HG03378 (cell line): ENCODE results near the gene APLP2.
"Not testable (repeated sequence)": the region's sequence is repeated elsewhere in the genome, so short reads cannot be mapped to it uniquely, and the experiment has no call there.

Experiments
- ATAC-seq: cut with Tn5 transposase; IDR thresholded peaks from one replicate; pipeline ENCODE4 v1.9.1; 2021; ENCODE audit warnings: mild to moderate bottlenecking, moderate library complexity; ENCODE audit not compliant: unreplicated experiment

The APLP2 gene

GRCh38 chr11:130069659-130070108 is at the start of gene APLP2:
TSS of gene APLP2 (plus strand) at chr11:130069894. CDS start at chr11:130069978, 84 bp downstream.
- peak; percentile 97 for ATAC-seq

GRCh38 chr11:130020323-130020722 is 49.4 kb upstream of the APLP2 start:
- no peak for ATAC-seq

GRCh38 chr11:130021606-130022005 is 48.1 kb upstream of the APLP2 start:
- not testable (repeated sequence) for ATAC-seq

- ATAC-seq, result peak; percentile 26
Observed at GRCh38 chr11:130022799-130023198, 46.9 kb upstream of the APLP2 start.

- peak; percentile 99 for ATAC-seq
Observed at GRCh38 chr11:130023204-130023603, 46.5 kb upstream of the APLP2 start.

GRCh38 chr11:130024361-130024760 is 45.3 kb upstream of the APLP2 start:
- no peak for ATAC-seq

- ATAC-seq, result no peak
Observed at GRCh38 chr11:130025371-130025770, 44.3 kb upstream of the APLP2 start.

GRCh38 chr11:130029137-130029536 is 40.6 kb upstream of the APLP2 start:
- ATAC-seq, result no peak

GRCh38 chr11:130031056-130031455 is 38.6 kb upstream of the APLP2 start:
- no peak for ATAC-seq

GRCh38 chr11:130031945-130032344 is 37.7 kb upstream of the APLP2 start:
- ATAC-seq, result no peak

GRCh38 chr11:130032931-130033330 is 36.8 kb upstream of the APLP2 start:
- no peak for ATAC-seq

GRCh38 chr11:130034236-130034635 is 35.5 kb upstream of the APLP2 start:
- no peak for ATAC-seq

- no peak for ATAC-seq
Observed at GRCh38 chr11:130037058-130037457, 32.6 kb upstream of the APLP2 start.

GRCh38 chr11:130037881-130038585 is 31.7 kb upstream of the APLP2 start:
- no peak for ATAC-seq

GRCh38 chr11:130040281-130040940 is 29.3 kb upstream of the APLP2 start:
- no peak for ATAC-seq

- ATAC-seq, result no peak
Observed at GRCh38 chr11:130042093-130042591, 27.6 kb upstream of the APLP2 start.

- no peak for ATAC-seq
Observed at GRCh38 chr11:130043575-130043974, 26.1 kb upstream of the APLP2 start.

- ATAC-seq, result no peak
Observed at GRCh38 chr11:130047141-130047540, 22.6 kb upstream of the APLP2 start.

- ATAC-seq, result no peak
Observed at GRCh38 chr11:130049328-130049771, 20.3 kb upstream of the APLP2 start.

GRCh38 chr11:130050257-130050656 is 19.4 kb upstream of the APLP2 start:
- no peak for ATAC-seq

GRCh38 chr11:130051082-130051481 is 18.6 kb upstream of the APLP2 start:
- ATAC-seq, result no peak

- ATAC-seq, result no peak
Observed at GRCh38 chr11:130052567-130052966, 17.1 kb upstream of the APLP2 start.
